K562 (cell line): ENCODE measurements around the gene IRX1. TPM values are rescaled to one million over a fixed set of nuclear protein-coding genes. Genes with fewer than 3 reads are reported as not detected.

Experiments
- CREBBP ChIP-seq: IDR thresholded peaks from one replicate; pipeline ENCODE4 v1.6.1; 2012; ENCODE audit warnings: low read depth, mild to moderate bottlenecking, control low read depth, inconsistent platforms, low read length
- IFI16 ChIP-seq: fragments of 250-450 bp; sonication (Bioruptor Pico); IDR thresholded peaks from 2 replicates; pipeline ENCODE4 v2.1.2; 2022; ENCODE audit warnings: mild to moderate bottlenecking, inconsistent platforms
- KHSRP ChIP-seq: fragments of 450-650 bp; IDR thresholded peaks from 2 replicates; pipeline ENCODE4 v1.6.1; 2017
- MED1 ChIP-seq: sonication (generic); formaldehyde crosslinking; IDR thresholded peaks from 2 replicates; pipeline ENCODE4 v1.8.1; 2023; ENCODE audit warnings: missing genetic modification reagents, borderline replicate concordance
- MIER1 ChIP-seq: fragments of 450-650 bp; IDR thresholded peaks from 2 replicates; pipeline ENCODE4 v1.6.1; 2016; ENCODE audit warnings: antibody characterized with exemption, mild to moderate bottlenecking, low read depth
- TOE1 ChIP-seq, 2 experiments: fragments of 450-650 bp in 1 of 2; sonication (generic) in 1 of 2; formaldehyde crosslinking in 1 of 2; IDR thresholded peaks; 2 replicates each; pipeline versions ENCODE4 v1.7.1 to v1.8.0; 2016 to 2022; ENCODE audit warnings: borderline replicate concordance in 2 of 2, mild to moderate bottlenecking in 2 of 2, antibody characterized with exemption in 1 of 2, inconsistent platforms in 1 of 2, low read depth in 1 of 2, missing genetic modification reagents in 1 of 2, moderate library complexity in 1 of 2
- ZKSCAN3 ChIP-seq: fragments of 250-450 bp; sonication (Bioruptor Pico); IDR thresholded peaks from 2 replicates; pipeline ENCODE4 v1.4.0; 2020
- ZNF41 ChIP-seq: fragments of 250-450 bp; sonication (Bioruptor Pico); conservative IDR thresholded peaks from 2 replicates; pipeline ENCODE4 v1.4.0; 2020; ENCODE audit warnings: mild to moderate bottlenecking
- polyA plus RNA-seq, 8 experiments: library from polyadenylated mRNA; depleted of rRNA in 4 of 8; stranded (reverse) in 5 of 8; unstranded in 3 of 8; fragments of >200 nt; fragmentation: Nextera tagmentation in 2 of 8; fragmentation: Illumina TruSeq in 1 of 8; extraction: Ambion mirVana in 2 of 8; extraction: Trizol in 1 of 8; gene quantifications; 2 replicates each; pipeline versions ENCODE4 v1.2.1 to v1.2.3, GENCODE V29; 2011 to 2014; ENCODE audit warnings: inconsistent platforms in 1 of 8, missing spikeins in 1 of 8
- total RNA-seq, 7 experiments: library from RNA; depleted of rRNA in 6 of 7; stranded (reverse); fragments of >200 nt in 6 of 7; fragmentation: Illumina TruSeq in 2 of 7; extraction: Trizol in 2 of 7; gene quantifications; 2 replicates each; pipeline versions ENCODE4 v1.2.1 to v1.2.3, GENCODE V29; 2011 to 2021; ENCODE audit warnings: low replicate concordance in 1 of 7
- TF ChIP-seq, protein P1 (sequence below): fragments of 450-650 bp; formaldehyde crosslinking; conservative IDR thresholded peaks from 2 replicates; pipeline ENCODE4 v1.4.0; 2022; ENCODE audit warnings: mild to moderate bottlenecking, missing genetic modification characterization
- TF ChIP-seq, protein P2 (sequence below): fragments of 250-450 bp; sonication (Bioruptor Pico); IDR thresholded peaks from 2 replicates; pipeline ENCODE4 v1.4.0; 2020
- TF ChIP-seq, protein P3 (sequence below): fragments of 450-650 bp; conservative IDR thresholded peaks from 2 replicates; pipeline ENCODE4 v1.6.1; 2016; ENCODE audit warnings: missing genetic modification characterization, low read depth, mild to moderate bottlenecking, missing compliant biosample characterization, moderate library complexity
- TF ChIP-seq, protein P4 (sequence below): sonication (generic); formaldehyde crosslinking; IDR thresholded peaks from 2 replicates; pipeline ENCODE4 v1.8.0; 2022; ENCODE audit warnings: mild to moderate bottlenecking, missing genetic modification reagents

Gene IRX1
- total and polyA plus RNA-seq, 9 of the 15 experiments (the other 6 are each of a cell fraction or from before 2014, with no cell fraction given) = not detected

DNA sequence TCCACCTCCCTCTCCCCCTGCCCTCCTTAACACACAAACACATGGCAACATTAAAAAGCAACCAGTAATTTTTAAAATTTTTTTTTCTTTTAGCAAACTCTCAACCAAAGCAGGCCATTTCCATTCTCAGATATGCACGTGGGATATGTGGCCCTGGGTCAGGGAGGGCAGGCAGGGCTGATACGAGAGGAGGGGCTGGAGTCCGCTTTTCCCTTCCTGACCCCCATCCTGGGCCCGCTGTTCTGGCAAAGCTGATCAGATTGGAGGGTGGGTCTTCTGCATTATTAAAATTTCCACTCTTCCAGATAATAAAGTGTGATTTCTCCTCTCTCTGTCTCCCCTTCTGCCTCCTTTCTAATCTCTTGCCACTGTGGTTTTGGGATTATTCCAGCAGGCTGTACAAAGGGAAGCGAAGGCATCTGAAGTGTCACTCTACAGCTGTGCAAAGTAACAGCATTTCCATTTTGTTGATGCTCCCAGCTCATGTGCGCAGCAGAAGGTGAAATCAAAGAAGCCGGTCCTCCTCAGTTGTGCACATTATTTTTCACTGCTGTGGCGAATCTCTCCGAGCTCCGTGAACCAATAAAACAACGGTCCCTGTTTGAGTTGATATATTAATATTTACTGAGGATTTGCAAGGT, 12.0 kb downstream of the IRX1 start (continued):
- TF ChIP-seq, protein P1, sequence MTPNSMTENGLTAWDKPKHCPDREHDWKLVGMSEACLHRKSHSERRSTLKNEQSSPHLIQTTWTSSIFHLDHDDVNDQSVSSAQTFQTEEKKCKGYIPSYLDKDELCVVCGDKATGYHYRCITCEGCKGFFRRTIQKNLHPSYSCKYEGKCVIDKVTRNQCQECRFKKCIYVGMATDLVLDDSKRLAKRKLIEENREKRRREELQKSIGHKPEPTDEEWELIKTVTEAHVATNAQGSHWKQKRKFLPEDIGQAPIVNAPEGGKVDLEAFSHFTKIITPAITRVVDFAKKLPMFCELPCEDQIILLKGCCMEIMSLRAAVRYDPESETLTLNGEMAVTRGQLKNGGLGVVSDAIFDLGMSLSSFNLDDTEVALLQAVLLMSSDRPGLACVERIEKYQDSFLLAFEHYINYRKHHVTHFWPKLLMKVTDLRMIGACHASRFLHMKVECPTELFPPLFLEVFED (CRISPR knock-in tag) = no peak
- TF ChIP-seq CREBBP (no peak), KHSRP (no peak), ZKSCAN3 (CRISPR knock-in tag) (no peak), ZNF41 (no peak), MED1 (CRISPR knock-in tag) (no peak), TOE1 (IDR thresholded peaks at IDR 0.05; ENCODE audit: borderline replicate concordance) (no peak), TOE1 (CRISPR knock-in tag; IDR thresholded peaks at IDR 0.05; ENCODE audit: borderline replicate concordance, low read depth) (no peak), MIER1 (no peak), IFI16 (CRISPR knock-in tag) (no peak)
- TF ChIP-seq, protein P2, sequence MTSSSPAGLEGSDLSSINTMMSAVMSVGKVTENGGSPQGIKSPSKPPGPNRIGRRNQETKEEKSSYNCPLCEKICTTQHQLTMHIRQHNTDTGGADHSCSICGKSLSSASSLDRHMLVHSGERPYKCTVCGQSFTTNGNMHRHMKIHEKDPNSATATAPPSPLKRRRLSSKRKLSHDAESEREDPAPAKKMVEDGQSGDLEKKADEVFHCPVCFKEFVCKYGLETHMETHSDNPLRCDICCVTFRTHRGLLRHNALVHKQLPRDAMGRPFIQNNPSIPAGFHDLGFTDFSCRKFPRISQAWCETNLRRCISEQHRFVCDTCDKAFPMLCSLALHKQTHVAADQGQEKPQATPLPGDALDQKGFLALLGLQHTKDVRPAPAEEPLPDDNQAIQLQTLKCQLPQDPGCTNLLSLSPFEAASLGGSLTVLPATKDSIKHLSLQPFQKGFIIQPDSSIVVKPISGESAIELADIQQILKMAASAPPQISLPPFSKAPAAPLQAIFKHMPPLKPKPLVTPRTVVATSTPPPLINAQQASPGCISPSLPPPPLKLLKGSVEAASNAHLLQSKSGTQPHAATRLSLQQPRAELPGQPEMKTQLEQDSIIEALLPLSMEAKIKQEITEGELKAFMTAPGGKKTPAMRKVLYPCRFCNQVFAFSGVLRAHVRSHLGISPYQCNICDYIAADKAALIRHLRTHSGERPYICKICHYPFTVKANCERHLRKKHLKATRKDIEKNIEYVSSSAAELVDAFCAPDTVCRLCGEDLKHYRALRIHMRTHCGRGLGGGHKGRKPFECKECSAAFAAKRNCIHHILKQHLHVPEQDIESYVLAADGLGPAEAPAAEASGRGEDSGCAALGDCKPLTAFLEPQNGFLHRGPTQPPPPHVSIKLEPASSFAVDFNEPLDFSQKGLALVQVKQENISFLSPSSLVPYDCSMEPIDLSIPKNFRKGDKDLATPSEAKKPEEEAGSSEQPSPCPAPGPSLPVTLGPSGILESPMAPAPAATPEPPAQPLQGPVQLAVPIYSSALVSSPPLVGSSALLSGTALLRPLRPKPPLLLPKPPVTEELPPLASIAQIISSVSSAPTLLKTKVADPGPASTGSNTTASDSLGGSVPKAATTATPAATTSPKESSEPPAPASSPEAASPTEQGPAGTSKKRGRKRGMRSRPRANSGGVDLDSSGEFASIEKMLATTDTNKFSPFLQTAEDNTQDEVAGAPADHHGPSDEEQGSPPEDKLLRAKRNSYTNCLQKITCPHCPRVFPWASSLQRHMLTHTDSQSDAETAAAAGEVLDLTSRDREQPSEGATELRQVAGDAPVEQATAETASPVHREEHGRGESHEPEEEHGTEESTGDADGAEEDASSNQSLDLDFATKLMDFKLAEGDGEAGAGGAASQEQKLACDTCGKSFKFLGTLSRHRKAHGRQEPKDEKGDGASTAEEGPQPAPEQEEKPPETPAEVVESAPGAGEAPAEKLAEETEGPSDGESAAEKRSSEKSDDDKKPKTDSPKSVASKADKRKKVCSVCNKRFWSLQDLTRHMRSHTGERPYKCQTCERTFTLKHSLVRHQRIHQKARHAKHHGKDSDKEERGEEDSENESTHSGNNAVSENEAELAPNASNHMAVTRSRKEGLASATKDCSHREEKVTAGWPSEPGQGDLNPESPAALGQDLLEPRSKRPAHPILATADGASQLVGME (CRISPR knock-in tag) = no peak
- TF ChIP-seq, protein P3, sequence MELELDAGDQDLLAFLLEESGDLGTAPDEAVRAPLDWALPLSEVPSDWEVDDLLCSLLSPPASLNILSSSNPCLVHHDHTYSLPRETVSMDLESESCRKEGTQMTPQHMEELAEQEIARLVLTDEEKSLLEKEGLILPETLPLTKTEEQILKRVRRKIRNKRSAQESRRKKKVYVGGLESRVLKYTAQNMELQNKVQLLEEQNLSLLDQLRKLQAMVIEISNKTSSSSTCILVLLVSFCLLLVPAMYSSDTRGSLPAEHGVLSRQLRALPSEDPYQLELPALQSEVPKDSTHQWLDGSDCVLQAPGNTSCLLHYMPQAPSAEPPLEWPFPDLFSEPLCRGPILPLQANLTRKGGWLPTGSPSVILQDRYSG (tag) = no peak
- TF ChIP-seq, protein P4, sequence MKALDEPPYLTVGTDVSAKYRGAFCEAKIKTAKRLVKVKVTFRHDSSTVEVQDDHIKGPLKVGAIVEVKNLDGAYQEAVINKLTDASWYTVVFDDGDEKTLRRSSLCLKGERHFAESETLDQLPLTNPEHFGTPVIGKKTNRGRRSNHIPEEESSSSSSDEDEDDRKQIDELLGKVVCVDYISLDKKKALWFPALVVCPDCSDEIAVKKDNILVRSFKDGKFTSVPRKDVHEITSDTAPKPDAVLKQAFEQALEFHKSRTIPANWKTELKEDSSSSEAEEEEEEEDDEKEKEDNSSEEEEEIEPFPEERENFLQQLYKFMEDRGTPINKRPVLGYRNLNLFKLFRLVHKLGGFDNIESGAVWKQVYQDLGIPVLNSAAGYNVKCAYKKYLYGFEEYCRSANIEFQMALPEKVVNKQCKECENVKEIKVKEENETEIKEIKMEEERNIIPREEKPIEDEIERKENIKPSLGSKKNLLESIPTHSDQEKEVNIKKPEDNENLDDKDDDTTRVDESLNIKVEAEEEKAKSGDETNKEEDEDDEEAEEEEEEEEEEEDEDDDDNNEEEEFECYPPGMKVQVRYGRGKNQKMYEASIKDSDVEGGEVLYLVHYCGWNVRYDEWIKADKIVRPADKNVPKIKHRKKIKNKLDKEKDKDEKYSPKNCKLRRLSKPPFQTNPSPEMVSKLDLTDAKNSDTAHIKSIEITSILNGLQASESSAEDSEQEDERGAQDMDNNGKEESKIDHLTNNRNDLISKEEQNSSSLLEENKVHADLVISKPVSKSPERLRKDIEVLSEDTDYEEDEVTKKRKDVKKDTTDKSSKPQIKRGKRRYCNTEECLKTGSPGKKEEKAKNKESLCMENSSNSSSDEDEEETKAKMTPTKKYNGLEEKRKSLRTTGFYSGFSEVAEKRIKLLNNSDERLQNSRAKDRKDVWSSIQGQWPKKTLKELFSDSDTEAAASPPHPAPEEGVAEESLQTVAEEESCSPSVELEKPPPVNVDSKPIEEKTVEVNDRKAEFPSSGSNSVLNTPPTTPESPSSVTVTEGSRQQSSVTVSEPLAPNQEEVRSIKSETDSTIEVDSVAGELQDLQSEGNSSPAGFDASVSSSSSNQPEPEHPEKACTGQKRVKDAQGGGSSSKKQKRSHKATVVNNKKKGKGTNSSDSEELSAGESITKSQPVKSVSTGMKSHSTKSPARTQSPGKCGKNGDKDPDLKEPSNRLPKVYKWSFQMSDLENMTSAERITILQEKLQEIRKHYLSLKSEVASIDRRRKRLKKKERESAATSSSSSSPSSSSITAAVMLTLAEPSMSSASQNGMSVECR (CRISPR knock-in tag) = no peak
